ENCODE data around the gene WNT3A. TPM values are rescaled to one million over a fixed set of nuclear protein-coding genes. Genes with fewer than 3 reads are reported as not detected.

Gene WNT3A
- total and polyA plus RNA-seq, 5 donors from 2014 or later, result not detected

- H3K4me3 Mint-ChIP-seq, result no peak overlapping the region
Observed at GRCh38 chr1:228034954-228035837, 28.4 kb downstream of the WNT3A start.

GRCh38 chr1:228035844-228036243 is 29.0 kb downstream of the WNT3A start:
- Histone ChIP-seq H3K4me1 (ENCODE audit: control insufficient read depth, insufficient read depth, low read length, poor library complexity, severe bottlenecking) (peaks cover 11% of the 10 kb centered on the region), H3K27me3 (ENCODE audit: control insufficient read depth, insufficient read depth, low read length) (peaks cover 3% of the 10 kb centered on the region), H3K27ac (ENCODE audit: insufficient read depth, low read length, poor library complexity, severe bottlenecking) (no peak overlapping the region), H3K36me3 (ENCODE audit: control insufficient read depth, insufficient read depth, low read length) (no peaks in the 10 kb centered on the region), H3K9me3 (ENCODE audit: control insufficient read depth in 2 of 2, low read length in 2 of 2) (no peaks in the 10 kb centered on the region), H3K4me3 (ENCODE audit: low read depth, low read length) (no peak overlapping the region)
- Mint-ChIP-seq H3K4me3 (no peak overlapping the region), H3K27me3 (peaks cover 50% of the 10 kb centered on the region), H3K36me3 (no peaks in the 10 kb centered on the region), H3K9me3 (no peaks in the 10 kb centered on the region), H3K4me1 (peaks cover 0 to 4% (median 0%) of the 10 kb centered on the region in 4 donors), H3K27ac (no peak overlapping the region)
- ATAC-seq (ENCODE audit: low read depth in 2 of 2), result no peak
- no peak for DNase-seq

More at GRCh38 chr1:228034954-228035837, 28.4 kb downstream of the WNT3A start:
- no peak overlapping the region for H3K27ac ChIP-seq (ENCODE audit: insufficient read depth, low read length, poor library complexity, severe bottlenecking)
- H3K36me3 ChIP-seq (ENCODE audit: control insufficient read depth, insufficient read depth, low read length), result no peaks in the 10 kb centered on the region
- peaks cover 0 to 4% (median 0%) of the 10 kb centered on the region in 4 donors for H3K4me1 Mint-ChIP-seq
- no peak for ATAC-seq (ENCODE audit: low read depth in 2 of 2)
- peaks cover 3% of the 10 kb centered on the region for H3K27me3 ChIP-seq (ENCODE audit: control insufficient read depth, insufficient read depth, low read length)
- H3K4me1 ChIP-seq (ENCODE audit: control insufficient read depth, insufficient read depth, low read length, poor library complexity, severe bottlenecking), result peaks cover 11% of the 10 kb centered on the region
- no peak for DNase-seq
- no peak overlapping the region for H3K4me3 ChIP-seq (ENCODE audit: low read depth, low read length)
- H3K9me3 Mint-ChIP-seq, result no peaks in the 10 kb centered on the region
- no peaks in the 10 kb centered on the region for H3K36me3 Mint-ChIP-seq
- no peaks in the 10 kb centered on the region for H3K9me3 ChIP-seq (ENCODE audit: control insufficient read depth in 2 of 2, low read length in 2 of 2)
- peaks cover 50% of the 10 kb centered on the region for H3K27me3 Mint-ChIP-seq
- no peak overlapping the region for H3K27ac Mint-ChIP-seq

DNA sequence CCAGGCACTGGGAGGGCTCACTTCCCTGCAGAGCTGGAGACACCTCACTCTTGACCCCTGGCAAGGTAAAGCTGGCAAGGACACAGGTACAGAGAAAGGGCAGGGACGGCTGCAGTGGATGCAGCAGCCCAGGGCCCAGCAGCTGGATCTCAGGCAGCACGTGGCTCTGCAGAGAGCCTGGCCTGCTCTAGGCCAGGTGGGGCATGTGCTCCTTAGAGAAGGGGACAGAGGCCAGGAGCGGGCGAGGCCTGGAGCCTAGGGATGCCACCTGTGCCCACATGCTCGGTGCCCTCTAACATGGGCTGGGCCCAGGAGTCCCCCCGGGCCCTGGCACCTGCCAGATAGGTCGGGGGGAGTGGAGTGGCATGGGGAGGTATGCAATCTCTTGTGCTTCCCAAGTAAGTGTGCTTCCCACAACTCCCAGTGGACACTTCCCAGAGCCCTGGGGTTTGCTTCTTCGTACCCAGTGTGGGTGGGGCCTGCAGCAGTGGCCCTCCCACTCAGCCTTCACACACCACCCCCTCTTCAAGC is 30.0 kb downstream of the WNT3A start:
- no peaks in the 10 kb centered on the region for H3K36me3 ChIP-seq (ENCODE audit: control insufficient read depth, insufficient read depth, low read length)
- peak overlapping the region in 1 of 4 donors; percentile 46 for H3K4me3 Mint-ChIP-seq
- H3K9me3 Mint-ChIP-seq, result no peaks in the 10 kb centered on the region
- ATAC-seq (ENCODE audit: low read depth in 2 of 2) (no peak), DNase-seq (no peak)
- H3K27me3 ChIP-seq (ENCODE audit: control insufficient read depth, insufficient read depth, low read length), result peaks cover 2% of the 10 kb centered on the region
- no peak overlapping the region for H3K4me3 ChIP-seq (ENCODE audit: low read depth, low read length)
- H3K4me1 ChIP-seq (ENCODE audit: control insufficient read depth, insufficient read depth, low read length, poor library complexity, severe bottlenecking), result peaks cover 11% of the 10 kb centered on the region
- H3K27ac Mint-ChIP-seq, result no peak overlapping the region
- no peaks in the 10 kb centered on the region for H3K36me3 Mint-ChIP-seq
- no peaks in the 10 kb centered on the region for H3K9me3 ChIP-seq (ENCODE audit: control insufficient read depth in 2 of 2, low read length in 2 of 2)
- peaks cover 0 to 4% (median 0%) of the 10 kb centered on the region in 4 donors for H3K4me1 Mint-ChIP-seq
- H3K27me3 Mint-ChIP-seq, result peaks cover 50% of the 10 kb centered on the region
- no peak overlapping the region for H3K27ac ChIP-seq (ENCODE audit: insufficient read depth, low read length, poor library complexity, severe bottlenecking)

GRCh38 chr1:228037401-228038386 is 30.9 kb downstream of the WNT3A start:
- Mint-ChIP-seq H3K36me3 (no peaks in the 10 kb centered on the region), H3K4me1 (peaks cover 0 to 4% (median 0%) of the 10 kb centered on the region in 4 donors), H3K27me3 (peaks cover 50% of the 10 kb centered on the region), H3K27ac (no peak overlapping the region), H3K4me3 (peak overlapping the region in 1 of 4 donors; percentile 31), H3K9me3 (no peaks in the 10 kb centered on the region)
- ATAC-seq (ENCODE audit: low read depth in 2 of 2) (peak; percentile 47 to 53), DNase-seq (peak in 1 of 3 donors; percentile 13)
- Histone ChIP-seq H3K27ac (ENCODE audit: insufficient read depth, low read length, poor library complexity, severe bottlenecking) (no peak overlapping the region), H3K36me3 (ENCODE audit: control insufficient read depth, insufficient read depth, low read length) (no peaks in the 10 kb centered on the region), H3K4me1 (ENCODE audit: control insufficient read depth, insufficient read depth, low read length, poor library complexity, severe bottlenecking) (peaks cover 11% of the 10 kb centered on the region), H3K4me3 (ENCODE audit: low read depth, low read length) (no peak overlapping the region), H3K9me3 (ENCODE audit: control insufficient read depth in 2 of 2, low read length in 2 of 2) (no peaks in the 10 kb centered on the region), H3K27me3 (ENCODE audit: control insufficient read depth, insufficient read depth, low read length) (peaks cover 2% of the 10 kb centered on the region)

DNA sequence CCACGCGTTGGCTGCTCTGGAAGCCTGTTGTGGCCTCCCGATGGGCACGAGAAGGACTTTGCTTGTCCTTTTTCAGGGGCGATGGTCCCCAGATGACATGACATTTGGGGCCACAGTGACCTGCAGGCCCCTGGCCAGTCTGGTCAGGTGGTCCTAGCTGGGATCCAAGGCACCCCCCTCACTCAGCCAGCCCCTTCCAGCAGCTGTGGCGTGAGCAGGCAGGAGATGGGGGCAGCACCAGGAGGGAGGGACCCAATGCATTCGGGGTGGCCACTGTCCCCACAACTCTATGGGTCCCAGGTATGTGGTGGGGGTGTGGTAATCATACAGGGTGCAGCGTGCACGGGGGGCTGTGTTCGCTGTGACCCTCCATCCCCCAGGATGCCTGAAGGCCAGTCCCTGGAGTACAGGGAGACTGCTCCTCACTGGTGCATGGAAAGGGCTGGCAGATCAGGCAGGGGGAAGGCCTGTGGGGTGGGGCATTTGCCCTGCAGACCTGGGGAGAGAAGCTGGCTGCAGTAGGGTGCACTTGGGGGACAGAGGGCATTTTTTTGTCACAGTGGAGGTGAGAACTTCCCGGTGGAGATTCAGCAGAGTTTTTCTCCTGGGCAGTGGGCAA is 31.7 kb downstream of the WNT3A start:
- Mint-ChIP-seq H3K4me1 (peaks cover 0 to 4% (median 0%) of the 10 kb centered on the region in 4 donors), H3K4me3 (no peak overlapping the region), H3K27ac (no peak overlapping the region), H3K27me3 (peaks cover 42% of the 10 kb centered on the region), H3K36me3 (no peaks in the 10 kb centered on the region), H3K9me3 (no peaks in the 10 kb centered on the region)
- H3K27me3 ChIP-seq (ENCODE audit: control insufficient read depth, insufficient read depth, low read length), result peaks cover 2% of the 10 kb centered on the region
- no peaks in the 10 kb centered on the region for H3K9me3 ChIP-seq (ENCODE audit: control insufficient read depth in 2 of 2, low read length in 2 of 2)
- peaks cover 11% of the 10 kb centered on the region for H3K4me1 ChIP-seq (ENCODE audit: control insufficient read depth, insufficient read depth, low read length, poor library complexity, severe bottlenecking)
- no peak overlapping the region for H3K4me3 ChIP-seq (ENCODE audit: low read depth, low read length)
- DNase-seq (no peak), ATAC-seq (ENCODE audit: low read depth in 2 of 2) (no peak)
- H3K36me3 ChIP-seq (ENCODE audit: control insufficient read depth, insufficient read depth, low read length), result no peaks in the 10 kb centered on the region
- no peak overlapping the region for H3K27ac ChIP-seq (ENCODE audit: insufficient read depth, low read length, poor library complexity, severe bottlenecking)

DNA sequence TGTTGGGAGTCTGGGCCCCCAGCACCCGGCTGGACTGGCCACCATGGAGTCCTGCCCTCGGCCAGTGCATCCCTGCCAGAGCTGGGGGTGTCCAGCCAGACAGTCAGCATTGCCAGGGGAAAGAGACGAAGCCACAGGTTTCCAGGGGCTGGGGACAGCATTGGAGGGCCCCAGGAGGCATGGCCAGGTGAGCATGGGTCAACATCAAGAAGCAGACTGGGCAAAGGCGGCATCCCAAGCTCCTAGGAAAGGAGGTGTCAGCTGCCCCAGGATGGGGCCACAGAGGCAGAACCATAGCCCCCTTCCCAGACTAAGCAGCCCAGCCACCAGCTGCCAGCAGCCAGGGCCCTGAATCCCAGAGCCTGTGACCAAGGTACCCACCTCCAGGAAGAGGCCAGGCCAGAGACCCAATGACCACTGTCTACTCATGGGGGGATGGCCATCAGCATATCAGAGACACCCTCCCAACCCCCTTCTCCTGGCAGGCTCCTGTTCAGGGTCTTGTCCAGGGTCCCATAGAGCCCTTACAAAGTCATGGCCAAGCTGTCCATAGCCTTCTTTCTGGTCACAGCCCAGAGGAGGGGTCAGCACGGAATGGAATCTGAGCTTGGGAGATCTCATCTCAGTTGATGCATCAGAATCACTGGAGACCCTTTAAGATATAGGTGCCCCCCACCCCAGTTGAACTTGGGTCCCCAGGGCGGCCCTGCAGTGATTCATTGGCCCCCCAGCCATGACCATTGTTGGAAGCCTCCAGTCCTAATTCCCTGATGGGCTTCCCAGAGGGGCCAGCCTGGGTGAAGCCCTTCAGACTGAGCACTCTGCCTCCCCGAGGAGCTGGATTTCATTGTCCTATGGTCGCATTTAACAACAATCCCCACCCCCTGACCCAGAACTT is 32.5 kb downstream of the WNT3A start:
- Histone ChIP-seq H3K9me3 (ENCODE audit: control insufficient read depth in 2 of 2, low read length in 2 of 2) (no peaks in the 10 kb centered on the region), H3K27ac (ENCODE audit: insufficient read depth, low read length, poor library complexity, severe bottlenecking) (no peak overlapping the region), H3K27me3 (ENCODE audit: control insufficient read depth, insufficient read depth, low read length) (peaks cover 2% of the 10 kb centered on the region), H3K4me1 (ENCODE audit: control insufficient read depth, insufficient read depth, low read length, poor library complexity, severe bottlenecking) (peaks cover 11% of the 10 kb centered on the region), H3K36me3 (ENCODE audit: control insufficient read depth, insufficient read depth, low read length) (no peaks in the 10 kb centered on the region), H3K4me3 (ENCODE audit: low read depth, low read length) (no peak overlapping the region)
- no peaks in the 10 kb centered on the region for H3K9me3 Mint-ChIP-seq
- no peaks in the 10 kb centered on the region for H3K36me3 Mint-ChIP-seq
- DNase-seq (no peak), ATAC-seq (ENCODE audit: low read depth in 2 of 2) (no peak)
- no peak overlapping the region for H3K4me3 Mint-ChIP-seq
- H3K27ac Mint-ChIP-seq, result no peak overlapping the region
- peaks cover 0 to 4% (median 0%) of the 10 kb centered on the region in 4 donors for H3K4me1 Mint-ChIP-seq
- peaks cover 35% of the 10 kb centered on the region for H3K27me3 Mint-ChIP-seq

Data from CD4-positive, CD25-positive, alpha-beta regulatory T cell (primary cell).